H9 (cell line): ENCODE measurements around the gene KICS2. TPM values are rescaled to one million over a fixed set of nuclear protein-coding genes. Genes with fewer than 3 reads are reported as not detected.

Source experiments
- DNase-seq: peaks from one replicate; pipeline ENCODE4 v3.0.0-alpha.2; 2017
- H2AFZ ChIP-seq: one replicate; pipeline ENCODE4 v1.6.1; 2013; ENCODE audit warnings: mild to moderate bottlenecking, low read length, control low read depth, moderate library complexity
- H2AK5ac ChIP-seq: 2 replicates; pipeline ENCODE4 v1.6.1; 2013; ENCODE audit warnings: low read length, control low read depth, mixed read lengths; ENCODE audit not compliant: insufficient read length
- H2BK120ac ChIP-seq: one replicate; pipeline ENCODE4 v1.6.1; 2013; ENCODE audit warnings: low read depth, mild to moderate bottlenecking, low read length, control low read depth, inconsistent platforms; ENCODE audit not compliant: poor library complexity, severe bottlenecking
- H2BK12ac ChIP-seq: 2 replicates; pipeline ENCODE4 v1.6.1; 2013; ENCODE audit warnings: low read length, control low read depth, mixed read lengths, low read depth; ENCODE audit not compliant: insufficient read length
- H2BK15ac ChIP-seq: 2 replicates; pipeline ENCODE4 v1.6.1; 2013; ENCODE audit warnings: low read depth, low read length, control low read depth
- H2BK20ac ChIP-seq: one replicate; pipeline ENCODE4 v1.6.1; 2013; ENCODE audit warnings: low read depth, mild to moderate bottlenecking, low read length, control low read depth, inconsistent platforms; ENCODE audit not compliant: poor library complexity, severe bottlenecking
- H2BK5ac ChIP-seq: 2 replicates; pipeline ENCODE4 v1.6.1; 2013; ENCODE audit warnings: low read length, control low read depth, mixed read lengths; ENCODE audit not compliant: insufficient read length
- H3K14ac ChIP-seq: 2 replicates; pipeline ENCODE4 v1.6.1; 2013; ENCODE audit warnings: low read length, control low read depth; ENCODE audit not compliant: insufficient read depth
- H3K18ac ChIP-seq: 2 replicates; pipeline ENCODE4 v1.6.1; 2013; ENCODE audit warnings: low read depth, mild to moderate bottlenecking, mixed read lengths, low read length, control low read depth; ENCODE audit not compliant: insufficient read length
- H3K23ac ChIP-seq: 2 replicates; pipeline ENCODE4 v1.6.1; 2013; ENCODE audit warnings: low read length, control low read depth, mixed read lengths, low read depth; ENCODE audit not compliant: insufficient read length
- H3K23me2 ChIP-seq: 2 replicates; pipeline ENCODE4 v1.6.1; 2013; ENCODE audit warnings: low read depth, mild to moderate bottlenecking, mixed read lengths, low read length, control low read depth; ENCODE audit not compliant: insufficient read length, poor library complexity, severe bottlenecking
- H3K27ac ChIP-seq: 2 replicates; pipeline ENCODE4 v1.5.1; 2013; ENCODE audit warnings: low read length, control low read depth, mixed read lengths, low read depth; ENCODE audit not compliant: insufficient read length
- H3K27me3 ChIP-seq: 2 replicates; pipeline ENCODE4 v1.6.1; 2013; ENCODE audit warnings: low read length, control low read depth, inconsistent platforms; ENCODE audit not compliant: insufficient read depth
- H3K4ac ChIP-seq: 2 replicates; pipeline ENCODE4 v1.6.1; 2013; ENCODE audit warnings: low read depth, mild to moderate bottlenecking, control low read depth, inconsistent platforms, low read length, moderate library complexity
- H3K4me1 ChIP-seq: 2 replicates; pipeline ENCODE4 v1.6.1; 2013; ENCODE audit warnings: low read length, control low read depth, inconsistent platforms; ENCODE audit not compliant: insufficient read depth
- H3K4me2 ChIP-seq: 2 replicates; pipeline ENCODE4 v1.6.1; 2013; ENCODE audit warnings: low read length, control low read depth, mixed read lengths; ENCODE audit not compliant: insufficient read length, insufficient read depth
- H3K56ac ChIP-seq: 2 replicates; pipeline ENCODE4 v1.6.1; 2013; ENCODE audit warnings: low read depth, mild to moderate bottlenecking, mixed read lengths, low read length, control low read depth; ENCODE audit not compliant: insufficient read length
- H3K79me1 ChIP-seq: 2 replicates; pipeline ENCODE4 v1.6.1; 2013; ENCODE audit warnings: low read depth, mild to moderate bottlenecking, moderate library complexity, low read length, control low read depth, inconsistent platforms; ENCODE audit not compliant: insufficient read depth, poor library complexity, severe bottlenecking
- H3K79me2 ChIP-seq: 2 replicates; pipeline ENCODE4 v1.6.1; 2013; ENCODE audit warnings: low read length, control low read depth, inconsistent platforms; ENCODE audit not compliant: insufficient read depth
- H3K9ac ChIP-seq: 2 replicates; pipeline ENCODE4 v1.6.1; 2013; ENCODE audit warnings: low read length, control low read depth, mixed read lengths; ENCODE audit not compliant: insufficient read length; ENCODE audit errors: extremely low read depth
- H3K9me3 ChIP-seq: one replicate; pipeline ENCODE4 v1.6.1; 2013; ENCODE audit warnings: low read depth, low read length, inconsistent platforms; ENCODE audit not compliant: control insufficient read depth
- H3T11ph ChIP-seq: one replicate; pipeline ENCODE4 v1.6.1; 2013; ENCODE audit warnings: mild to moderate bottlenecking, low read length, control low read depth, inconsistent platforms
- H4K20me1 ChIP-seq: one replicate; pipeline ENCODE4 v1.6.1; 2013; ENCODE audit not compliant: control insufficient read depth, insufficient read length, insufficient read depth
- H4K5ac ChIP-seq: 2 replicates; pipeline ENCODE4 v1.6.1; 2013; ENCODE audit warnings: low read depth, mild to moderate bottlenecking, mixed read lengths, low read length, control low read depth; ENCODE audit not compliant: insufficient read length
- H4K8ac ChIP-seq: replicated peaks from 2 replicates; pipeline ENCODE4 v1.6.1; 2013; ENCODE audit warnings: low read length, control low read depth, mixed read lengths, low read depth; ENCODE audit not compliant: insufficient read length
- H4K91ac ChIP-seq: 2 replicates; pipeline ENCODE4 v1.6.1; 2013; ENCODE audit warnings: low read depth, mild to moderate bottlenecking, moderate library complexity, mixed read lengths, low read length, control low read depth; ENCODE audit not compliant: insufficient read length
- H3K27ac Mint-ChIP-seq, 3 experiments: 2 replicates in 2 of 3; 3 replicates in 1 of 3; pipeline ENCODE4 v1.8.0; 2020 to 2021; ENCODE audit warnings: mixed read lengths in 3 of 3, mild to moderate bottlenecking in 1 of 3, moderate library complexity in 1 of 3
- H3K27me3 Mint-ChIP-seq: 2 replicates; pipeline ENCODE4 v1.8.0; 2021; ENCODE audit warnings: low read depth, mild to moderate bottlenecking, moderate library complexity, mixed read lengths
- H3K36me3 Mint-ChIP-seq, 3 experiments: 2 replicates in 2 of 3; 3 replicates in 1 of 3; pipeline ENCODE4 v1.8.0; 2020 to 2021; ENCODE audit warnings: low read depth in 3 of 3, mixed read lengths in 3 of 3; ENCODE audit not compliant: insufficient read depth in 1 of 3
- H3K4me1 Mint-ChIP-seq, 2 experiments: 2 replicates each; pipeline ENCODE4 v1.8.0; 2020; ENCODE audit warnings: mixed read lengths in 2 of 2
- H3K4me3 Mint-ChIP-seq, 2 experiments: 2 replicates in 1 of 2; 3 replicates in 1 of 2; pipeline ENCODE4 v1.8.0; 2020 to 2021; ENCODE audit warnings: mild to moderate bottlenecking in 2 of 2, mixed read lengths in 2 of 2, moderate library complexity in 1 of 2
- H3K9me3 Mint-ChIP-seq, 2 experiments: 2 replicates in 1 of 2; 3 replicates in 1 of 2; pipeline ENCODE4 v1.8.0; 2020; ENCODE audit warnings: mild to moderate bottlenecking in 2 of 2, mixed read lengths in 2 of 2, moderate library complexity in 1 of 2
- WGBS: extraction: QIAGEN DNeasy Blood & Tissue Kit; methylation state at CpG from one replicate; pipeline ENCODE4 v1.1.7; 2013; ENCODE audit warnings: missing lambda C conversion rate, low lambda C conversion rate, mixed read lengths; ENCODE audit not compliant: insufficient read length; ENCODE audit errors: extremely low coverage; 5-methylcytosine and 5-hydroxymethylcytosine counted together
- total RNA-seq: library from RNA; stranded (reverse); gene quantifications from 2 replicates; pipeline ENCODE4 v1.2.1, GENCODE V29; 2021
- TF ChIP-seq, protein P1 (sequence below): fragments of 200-600 bp; sonication (generic); conservative IDR thresholded peaks from 3 replicates; pipeline ENCODE4 v1.8.0; 2021; ENCODE audit warnings: antibody characterized with exemption, mild to moderate bottlenecking

KICS2 gene
- total RNA-seq, 1 experiment from 2014 or later = 7.3 TPM

DNA sequence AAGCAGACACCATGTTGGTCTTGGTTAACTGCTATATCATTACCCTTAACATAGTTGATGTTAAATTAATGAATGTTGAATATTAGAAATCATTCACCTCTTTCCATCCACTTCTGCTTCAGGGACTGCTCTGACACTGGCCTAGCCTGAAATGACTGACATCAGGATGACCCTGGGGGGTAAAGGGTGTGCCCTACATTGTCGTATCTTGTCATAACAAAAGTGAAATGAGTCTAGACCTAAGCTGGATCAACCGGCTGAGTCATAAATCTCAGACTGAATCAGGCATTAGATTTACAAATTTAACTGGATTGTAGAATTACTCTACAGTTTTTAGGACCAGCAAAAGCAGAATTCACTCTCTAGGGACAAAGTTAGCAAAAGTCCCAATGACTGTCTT, 35.3 kb downstream of the KICS2 start:
- no peaks in the 10 kb centered on the region for H3K79me2 ChIP-seq
- no peak overlapping the region for H3T11ph ChIP-seq
- H2BK120ac ChIP-seq = no peak overlapping the region
- Mint-ChIP-seq H3K36me3 (no peaks in the 10 kb centered on the region), H3K4me1 (no peaks in the 10 kb centered on the region), H3K4me3 (no peak overlapping the region), H3K27me3 (no peaks in the 10 kb centered on the region), H3K9me3 (no peaks in the 10 kb centered on the region), H3K27ac (no peak overlapping the region)
- no peak overlapping the region for H3K23ac ChIP-seq
- H3K9me3 ChIP-seq = no peaks in the 10 kb centered on the region
- H3K23me2 ChIP-seq = no peaks in the 10 kb centered on the region
- no peak overlapping the region for H3K9ac ChIP-seq
- no peak overlapping the region for H3K27ac ChIP-seq
- H4K5ac ChIP-seq = no peak overlapping the region
- no peak overlapping the region for H3K4ac ChIP-seq
- no peak overlapping the region for H3K4me2 ChIP-seq
- H2BK12ac ChIP-seq = no peak overlapping the region
- no peak overlapping the region for H4K8ac ChIP-seq
- no peaks in the 10 kb centered on the region for H3K4me1 ChIP-seq
- no peak overlapping the region for H2AFZ ChIP-seq
- H3K27me3 ChIP-seq = no peaks in the 10 kb centered on the region
- H3K18ac ChIP-seq = no peak overlapping the region
- H2BK5ac ChIP-seq = no peak overlapping the region
- H2BK15ac ChIP-seq = no peak overlapping the region
- H3K56ac ChIP-seq = no peak overlapping the region
- H2BK20ac ChIP-seq = no peak overlapping the region
- no CpG with 5 or more reads among the region's 2 CpGs for WGBS
- TF ChIP-seq, protein P1, sequence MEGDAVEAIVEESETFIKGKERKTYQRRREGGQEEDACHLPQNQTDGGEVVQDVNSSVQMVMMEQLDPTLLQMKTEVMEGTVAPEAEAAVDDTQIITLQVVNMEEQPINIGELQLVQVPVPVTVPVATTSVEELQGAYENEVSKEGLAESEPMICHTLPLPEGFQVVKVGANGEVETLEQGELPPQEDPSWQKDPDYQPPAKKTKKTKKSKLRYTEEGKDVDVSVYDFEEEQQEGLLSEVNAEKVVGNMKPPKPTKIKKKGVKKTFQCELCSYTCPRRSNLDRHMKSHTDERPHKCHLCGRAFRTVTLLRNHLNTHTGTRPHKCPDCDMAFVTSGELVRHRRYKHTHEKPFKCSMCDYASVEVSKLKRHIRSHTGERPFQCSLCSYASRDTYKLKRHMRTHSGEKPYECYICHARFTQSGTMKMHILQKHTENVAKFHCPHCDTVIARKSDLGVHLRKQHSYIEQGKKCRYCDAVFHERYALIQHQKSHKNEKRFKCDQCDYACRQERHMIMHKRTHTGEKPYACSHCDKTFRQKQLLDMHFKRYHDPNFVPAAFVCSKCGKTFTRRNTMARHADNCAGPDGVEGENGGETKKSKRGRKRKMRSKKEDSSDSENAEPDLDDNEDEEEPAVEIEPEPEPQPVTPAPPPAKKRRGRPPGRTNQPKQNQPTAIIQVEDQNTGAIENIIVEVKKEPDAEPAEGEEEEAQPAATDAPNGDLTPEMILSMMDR = no peak
- no peak for DNase-seq
- H2AK5ac ChIP-seq = no peak overlapping the region
- no peaks in the 10 kb centered on the region for H3K79me1 ChIP-seq
- no peak overlapping the region for H4K91ac ChIP-seq
- no peaks in the 10 kb centered on the region for H4K20me1 ChIP-seq
- H3K14ac ChIP-seq = no peak overlapping the region
